A549 (cell line): ENCODE measurements around the gene TCERG1L.

Experiments used
- ESRRA ChIP-seq: fragments of 150-350 bp; IDR thresholded peaks from 2 replicates; pipeline ENCODE4 v1.6.1; 2014; ENCODE audit warnings: mild to moderate bottlenecking, low read length, borderline replicate concordance
- HOXB5 ChIP-seq: fragments of 250-450 bp; sonication (Bioruptor Pico); IDR thresholded peaks from 2 replicates; pipeline ENCODE4 v1.5.0; 2020; ENCODE audit warnings: mild to moderate bottlenecking, moderate library complexity
- KDM5A ChIP-seq: fragments of 200-600 bp; sonication (generic); IDR thresholded peaks from 2 replicates; pipeline ENCODE4 v1.6.1; 2016; ENCODE audit warnings: antibody characterized with exemption, mild to moderate bottlenecking
- POLR2A ChIP-seq: IDR thresholded peaks from 2 replicates; pipeline ENCODE4 v1.6.1; 2012; ENCODE audit warnings: mild to moderate bottlenecking, low read length
- RAD21 ChIP-seq, 2 experiments: fragments of >200 bp in 1 of 2; sonication (Bioruptor Twin) in 1 of 2; formaldehyde crosslinking in 1 of 2; IDR thresholded peaks in 1 of 2; conservative IDR thresholded peaks in 1 of 2; 2 replicates in 1 of 2; 3 replicates in 1 of 2; pipeline ENCODE4 v1.6.1; 2012 to 2018; ENCODE audit warnings: inconsistent platforms in 1 of 2
- RCOR1 ChIP-seq: fragments of 150-350 bp; IDR thresholded peaks from 2 replicates; pipeline ENCODE4 v1.6.1; 2014; ENCODE audit warnings: antibody characterized with exemption, low read length, low read depth
- SREBF2 ChIP-seq: fragments of 450-650 bp; IDR thresholded peaks from 2 replicates; pipeline ENCODE4 v1.6.1; 2014; ENCODE audit warnings: mild to moderate bottlenecking, moderate library complexity
- TFCP2L1 ChIP-seq: fragments of 250-450 bp; sonication (Bioruptor Pico); IDR thresholded peaks from 2 replicates; pipeline ENCODE4 v1.5.0; 2021; ENCODE audit warnings: mild to moderate bottlenecking

DNA sequence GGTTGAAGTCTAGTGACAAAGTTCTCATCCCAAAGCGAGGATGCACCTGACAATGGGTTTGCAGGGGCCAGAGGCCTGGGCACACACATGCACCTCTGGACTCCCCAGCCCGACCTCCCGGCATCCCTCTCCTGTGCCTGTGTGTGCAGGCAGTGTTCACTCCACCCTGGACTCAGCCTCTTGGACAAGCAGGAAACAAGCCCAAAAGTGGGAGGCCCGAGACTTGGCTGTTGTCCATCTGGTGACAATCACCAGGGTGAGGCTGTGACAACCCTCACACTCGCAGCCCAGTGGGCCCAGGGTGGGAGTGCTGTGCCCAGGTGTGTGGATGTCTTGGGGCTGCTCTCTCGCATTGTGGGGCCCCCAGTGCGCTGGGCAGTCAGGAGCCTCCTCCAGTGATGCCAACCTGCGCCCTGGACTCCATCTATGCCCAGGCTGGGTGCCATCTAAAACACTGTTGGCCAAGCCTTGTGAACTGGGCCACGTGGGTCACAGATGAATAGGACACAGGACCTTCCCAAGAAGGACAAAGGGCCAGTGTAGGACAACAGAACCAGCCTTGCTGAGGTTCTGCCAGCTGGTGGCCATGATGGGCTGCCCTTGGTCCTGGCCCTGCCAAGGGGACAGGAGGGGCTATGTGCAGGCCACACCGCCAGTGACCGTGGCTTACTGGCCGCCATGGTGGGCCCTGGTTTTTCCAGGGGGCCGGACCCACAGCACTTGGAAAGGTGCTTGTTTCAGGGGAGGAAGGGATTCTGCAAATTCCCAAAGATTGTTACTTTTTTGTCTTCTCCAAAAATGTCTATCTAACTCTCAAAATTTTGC, 144.3 kb downstream of the TCERG1L start:
- no peak for TF ChIP-seq POLR2A
- TF ChIP-seq RAD21 (conservative IDR thresholded peaks at IDR 0.05 in 1 of 2, IDR thresholded peaks at IDR 0.05 in 1 of 2), result no peak
- TF ChIP-seq ESRRA, result no peak
- no peak for TF ChIP-seq KDM5A
- no peak for TF ChIP-seq SREBF2
- no peak for TF ChIP-seq TFCP2L1 (CRISPR knock-in tag)
- no peak for TF ChIP-seq HOXB5 (CRISPR knock-in tag)
- no peak for TF ChIP-seq RCOR1
